SK-N-SH (cell line): ENCODE results near the gene GPR149.

ENCODE experiments used
- EP300 ChIP-seq, 2 experiments: IDR thresholded peaks; 2 replicates each; pipeline versions ENCODE4 v1.4.0 to v1.6.1; 2012; ENCODE audit warnings: borderline replicate concordance in 1 of 2, low read depth in 1 of 2, low read length in 1 of 2
- GABPA ChIP-seq: IDR thresholded peaks from 2 replicates; pipeline ENCODE4 v1.4.0; 2012; ENCODE audit warnings: low read depth, mild to moderate bottlenecking
- GATA2 ChIP-seq: sonication (generic); formaldehyde crosslinking; IDR thresholded peaks from 2 replicates; pipeline ENCODE4 v1.5.0; 2020; ENCODE audit warnings: mild to moderate bottlenecking, missing genetic modification reagents
- POLR2AphosphoS5 ChIP-seq: IDR thresholded peaks from 2 replicates; pipeline ENCODE4 v1.6.1; 2012; ENCODE audit warnings: low read depth, low read length
- RAD21 ChIP-seq: IDR thresholded peaks from 2 replicates; pipeline ENCODE4 v1.6.1; 2012; ENCODE audit warnings: mild to moderate bottlenecking, low read length
- RCOR1 ChIP-seq: fragments of 150-350 bp; IDR thresholded peaks from 2 replicates; pipeline ENCODE4 v1.6.1; 2017; ENCODE audit warnings: antibody characterized with exemption, low read length
- SMC3 ChIP-seq: IDR thresholded peaks from 2 replicates; pipeline ENCODE4 v1.6.1; 2012; ENCODE audit warnings: low read depth, low read length, improper control_type of control experiment
- TAF1 ChIP-seq: IDR thresholded peaks from 2 replicates; pipeline ENCODE4 v1.6.1; 2012; ENCODE audit warnings: low read depth, mild to moderate bottlenecking, low read length, moderate library complexity, borderline replicate concordance
- YY1 ChIP-seq: IDR thresholded peaks from 2 replicates; pipeline ENCODE4 v1.4.0; 2012; ENCODE audit warnings: low read depth, mild to moderate bottlenecking
- TF ChIP-seq, protein P1 (sequence below): IDR thresholded peaks from 2 replicates; pipeline ENCODE4 v1.4.0; 2012; ENCODE audit warnings: low read depth, borderline replicate concordance
- TF ChIP-seq, protein P2 (sequence below): IDR thresholded peaks from 2 replicates; pipeline ENCODE4 v1.4.0; 2012; ENCODE audit warnings: low read depth
- TF ChIP-seq, protein P3 (sequence below): fragments of 200-600 bp; sonication (generic); IDR thresholded peaks from 2 replicates; pipeline ENCODE4 v1.6.1; 2017; ENCODE audit warnings: antibody characterized with exemption, mild to moderate bottlenecking, moderate library complexity

DNA sequence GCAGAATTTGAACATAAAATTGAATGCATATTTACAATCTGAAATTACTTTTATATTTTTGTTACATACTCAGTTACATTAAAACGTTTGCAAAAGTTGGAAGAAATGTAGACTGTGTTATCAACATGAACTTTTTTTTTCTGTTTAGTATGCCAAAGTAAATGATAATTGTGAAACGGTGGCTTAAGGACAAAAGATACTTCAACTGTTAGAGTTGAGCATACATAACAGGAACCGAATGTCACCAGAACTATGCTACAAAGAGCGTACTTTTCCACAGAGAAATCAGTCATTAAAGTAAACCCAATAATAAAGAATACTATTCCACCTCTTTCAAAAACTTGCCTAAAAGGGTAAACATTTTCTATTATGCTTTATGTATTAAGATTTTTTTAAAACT is 91.4 kb downstream of the GPR149 start:
- TF ChIP-seq GATA2 (CRISPR knock-in tag) = no peak
- TF ChIP-seq GABPA = no peak
- TF ChIP-seq, protein P1, sequence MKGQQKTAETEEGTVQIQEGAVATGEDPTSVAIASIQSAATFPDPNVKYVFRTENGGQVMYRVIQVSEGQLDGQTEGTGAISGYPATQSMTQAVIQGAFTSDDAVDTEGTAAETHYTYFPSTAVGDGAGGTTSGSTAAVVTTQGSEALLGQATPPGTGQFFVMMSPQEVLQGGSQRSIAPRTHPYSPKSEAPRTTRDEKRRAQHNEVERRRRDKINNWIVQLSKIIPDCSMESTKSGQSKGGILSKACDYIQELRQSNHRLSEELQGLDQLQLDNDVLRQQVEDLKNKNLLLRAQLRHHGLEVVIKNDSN = no peak
- TF ChIP-seq TAF1 = no peak
- no peak for TF ChIP-seq SMC3
- TF ChIP-seq RCOR1 = no peak
- TF ChIP-seq, protein P2, sequence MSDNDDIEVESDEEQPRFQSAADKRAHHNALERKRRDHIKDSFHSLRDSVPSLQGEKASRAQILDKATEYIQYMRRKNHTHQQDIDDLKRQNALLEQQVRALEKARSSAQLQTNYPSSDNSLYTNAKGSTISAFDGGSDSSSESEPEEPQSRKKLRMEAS = no peak
- TF ChIP-seq, protein P3, sequence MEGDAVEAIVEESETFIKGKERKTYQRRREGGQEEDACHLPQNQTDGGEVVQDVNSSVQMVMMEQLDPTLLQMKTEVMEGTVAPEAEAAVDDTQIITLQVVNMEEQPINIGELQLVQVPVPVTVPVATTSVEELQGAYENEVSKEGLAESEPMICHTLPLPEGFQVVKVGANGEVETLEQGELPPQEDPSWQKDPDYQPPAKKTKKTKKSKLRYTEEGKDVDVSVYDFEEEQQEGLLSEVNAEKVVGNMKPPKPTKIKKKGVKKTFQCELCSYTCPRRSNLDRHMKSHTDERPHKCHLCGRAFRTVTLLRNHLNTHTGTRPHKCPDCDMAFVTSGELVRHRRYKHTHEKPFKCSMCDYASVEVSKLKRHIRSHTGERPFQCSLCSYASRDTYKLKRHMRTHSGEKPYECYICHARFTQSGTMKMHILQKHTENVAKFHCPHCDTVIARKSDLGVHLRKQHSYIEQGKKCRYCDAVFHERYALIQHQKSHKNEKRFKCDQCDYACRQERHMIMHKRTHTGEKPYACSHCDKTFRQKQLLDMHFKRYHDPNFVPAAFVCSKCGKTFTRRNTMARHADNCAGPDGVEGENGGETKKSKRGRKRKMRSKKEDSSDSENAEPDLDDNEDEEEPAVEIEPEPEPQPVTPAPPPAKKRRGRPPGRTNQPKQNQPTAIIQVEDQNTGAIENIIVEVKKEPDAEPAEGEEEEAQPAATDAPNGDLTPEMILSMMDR = no peak
- no peak for TF ChIP-seq POLR2AphosphoS5
- no peak for TF ChIP-seq EP300 (IDR thresholded peaks at IDR 0.05; ENCODE audit: borderline replicate concordance in 1 of 2, low read depth in 1 of 2, low read length in 1 of 2)
- TF ChIP-seq RAD21 = no peak
- TF ChIP-seq YY1 = no peak
